Measurements from ENCODE around the gene PHLDA3. TPM values are rescaled to one million over a fixed set of nuclear protein-coding genes. Genes with fewer than 3 reads are reported as not detected.
A peak's percentile ranks its signal among the peaks of the same experiment; 100 is the strongest.

PHLDA3 gene
- total RNA-seq, 4 donors from 2014 or later = 60.9 to 87.9 (median 75.1) TPM

DNA sequence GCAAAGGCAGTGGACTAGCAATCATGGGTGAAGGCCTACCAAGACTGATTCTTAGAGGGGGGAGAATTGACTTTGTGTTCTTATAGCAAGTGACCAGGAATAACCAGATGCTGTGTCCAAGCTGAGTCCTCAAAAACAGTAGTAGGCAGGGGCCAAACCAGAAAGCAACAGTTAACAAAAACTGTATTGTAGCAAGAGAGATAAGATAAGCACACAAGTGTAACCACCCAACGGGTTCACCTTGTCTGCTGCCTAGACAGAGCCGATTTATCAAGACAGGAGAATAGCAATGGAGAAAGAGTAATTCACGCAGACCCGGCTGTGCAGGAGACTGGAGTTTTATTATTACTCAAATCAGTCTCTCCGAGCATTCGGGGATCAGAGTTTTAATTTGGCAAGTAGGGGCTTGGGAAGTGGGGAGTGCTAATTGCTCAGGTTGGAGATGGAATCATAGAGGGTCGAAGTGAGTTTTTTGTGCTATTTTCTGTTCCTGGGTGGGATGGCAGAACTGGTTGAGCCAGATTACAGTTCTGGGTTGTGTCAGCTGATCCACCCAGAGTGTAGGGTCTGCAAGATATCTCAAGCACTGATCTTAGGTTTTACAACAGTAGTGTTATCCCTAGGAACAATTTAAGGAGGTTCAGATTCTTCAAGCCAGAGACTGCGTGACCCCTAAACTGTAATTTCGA is 46.2 kb upstream of the PHLDA3 start:
- Histone ChIP-seq H3K27ac (no peak overlapping the region), H3K27me3 (no peaks in the 10 kb centered on the region), H3K9me3 (no peaks in the 10 kb centered on the region), H3K4me1 (peaks cover 12 to 46% (median 14%) of the 10 kb centered on the region in 3 donors), H3K4me3 (no peak overlapping the region), H3K36me3 (no peaks in the 10 kb centered on the region)
- DNase-seq = no peak
- WGBS, 2 donors = 80 to 85% methylated on average over 9 of the region's 9 CpGs
- TF ChIP-seq CTCF (IDR thresholded peaks at IDR 0.05) (no peak), POLR2A (IDR thresholded peaks at IDR 0.05) (no peak)
- intact Hi-C loops (cut with DNase I) = loop anchor here (10.0 kb wide), 1 partner anchor 70 kb away; no protein-coding TSS in a partner anchor

DNA sequence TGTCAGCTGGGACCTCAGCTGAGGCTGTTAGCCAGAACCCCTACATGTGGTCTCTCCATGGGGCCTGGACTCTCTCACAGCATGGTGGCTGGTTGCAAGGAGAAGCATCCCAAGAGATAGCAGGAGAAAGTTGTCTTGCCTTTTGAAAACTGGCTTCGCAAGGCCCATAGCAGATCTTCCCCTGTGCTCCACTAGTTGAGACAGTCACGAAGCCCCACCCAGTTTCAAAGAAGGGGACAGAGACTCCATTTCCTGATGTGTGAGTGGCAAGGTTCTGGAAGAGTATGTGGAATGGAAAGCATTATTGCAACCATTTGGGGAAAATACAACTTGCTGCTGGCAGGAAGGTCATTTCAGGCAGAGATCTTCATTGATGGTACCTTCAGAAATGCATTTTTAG is 45.5 kb upstream of the PHLDA3 start:
- H3K4me3 ChIP-seq = no peak overlapping the region
- no peaks in the 10 kb centered on the region for H3K36me3 ChIP-seq
- no peaks in the 10 kb centered on the region for H3K9me3 ChIP-seq
- DNase-seq = no peak
- 77 to 82% methylated on average over 2 of the region's 2 CpGs for WGBS, 2 donors
- no peak for TF ChIP-seq CTCF (IDR thresholded peaks at IDR 0.05)
- TF ChIP-seq POLR2A (IDR thresholded peaks at IDR 0.05) = no peak
- no peaks in the 10 kb centered on the region for H3K27me3 ChIP-seq
- no peak overlapping the region for H3K27ac ChIP-seq
- peaks cover 12 to 46% (median 14%) of the 10 kb centered on the region in 3 donors for H3K4me1 ChIP-seq
- intact Hi-C loops (cut with DNase I) = loop anchor here (10.0 kb wide), 1 partner anchor 70 kb away; no protein-coding TSS in a partner anchor

DNA sequence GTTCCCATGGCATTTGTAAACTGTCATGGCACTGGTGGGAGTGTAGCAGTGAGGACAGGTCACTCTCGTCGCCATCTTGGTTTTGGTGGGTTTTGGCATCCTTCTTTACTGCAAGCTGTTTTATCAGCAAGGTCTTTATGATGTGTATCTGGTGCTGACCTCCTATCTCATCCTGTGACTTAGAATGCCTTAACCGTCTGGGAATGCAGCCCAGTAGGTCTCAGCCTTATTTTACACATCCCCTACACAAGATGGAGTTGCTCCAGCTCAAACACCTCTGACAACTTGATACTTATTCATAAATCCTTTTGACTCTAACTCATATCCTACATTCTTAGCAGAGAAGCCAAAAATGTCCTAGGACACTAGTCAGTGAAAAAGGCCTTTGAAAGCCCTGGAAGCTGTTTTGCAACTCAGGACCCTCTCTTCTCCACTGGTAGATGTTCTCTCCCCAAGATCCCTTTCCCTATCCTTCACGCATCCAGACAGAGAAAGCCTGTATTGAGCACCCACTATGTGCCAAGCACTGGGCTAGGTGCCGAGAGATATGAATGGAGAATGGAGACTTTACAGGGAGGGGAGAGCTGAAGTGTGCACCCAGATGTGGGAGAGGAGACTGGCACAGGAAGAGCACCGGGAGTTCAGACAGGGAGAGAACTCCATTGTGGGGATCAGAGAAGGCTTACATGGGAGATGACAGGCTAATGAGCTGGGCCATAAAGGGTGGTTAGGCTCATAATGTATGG is 44.7 kb upstream of the PHLDA3 start:
- no peak overlapping the region for H3K4me3 ChIP-seq
- H3K4me1 ChIP-seq = peaks cover 12 to 46% (median 14%) of the 10 kb centered on the region in 3 donors
- H3K9me3 ChIP-seq = no peaks in the 10 kb centered on the region
- H3K27ac ChIP-seq = peak overlapping the region in 2 of 4 donors; percentile 72 to 73
- WGBS, 2 donors = 94 to 97% methylated on average over 5 to 6 of the region's 6 CpGs
- no peaks in the 10 kb centered on the region for H3K36me3 ChIP-seq
- H3K27me3 ChIP-seq = no peaks in the 10 kb centered on the region
- DNase-seq = no peak
- TF ChIP-seq POLR2A (IDR thresholded peaks at IDR 0.05) (no peak), CTCF (IDR thresholded peaks at IDR 0.05) (no peak)
- intact Hi-C loops (cut with DNase I) = loop anchor here (2.0 to 10.0 kb wide), 2 partner anchors 31 to 69 kb away; no protein-coding TSS in a partner anchor

DNA sequence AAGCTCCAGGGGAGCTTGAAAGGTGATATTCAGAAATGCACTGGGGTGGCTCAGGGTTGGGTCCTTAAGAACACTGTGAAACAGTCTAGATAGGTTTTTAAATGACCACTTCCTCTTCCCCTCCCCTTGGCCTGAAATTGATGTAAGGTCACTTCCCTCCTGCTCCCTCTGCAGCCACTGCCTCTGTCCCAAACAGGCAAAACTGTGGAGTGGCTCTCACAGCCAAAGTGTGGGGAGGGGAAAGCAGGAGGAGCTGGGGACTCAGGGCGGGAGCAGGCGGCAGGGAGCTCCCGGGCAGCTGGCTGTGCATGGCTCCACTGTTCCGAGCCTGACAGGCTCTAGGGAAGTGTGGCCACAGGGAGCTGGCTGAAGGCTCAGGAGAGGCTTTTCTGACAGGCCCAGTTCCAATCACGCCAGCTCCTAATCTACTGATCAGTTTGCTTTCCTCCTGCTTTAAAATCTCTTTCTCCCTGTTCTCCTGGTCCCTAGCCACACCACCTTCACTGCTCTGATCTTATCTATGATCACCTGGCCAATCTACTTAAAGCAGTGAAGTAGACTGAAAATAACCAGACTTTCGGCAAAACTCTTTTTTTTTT is 43.1 kb upstream of the PHLDA3 start:
- WGBS, 2 donors = 66 to 75% methylated on average over 2 to 5 of the region's 6 CpGs
- intact Hi-C loops (cut with DNase I) = loop anchor here (2.0 to 10.0 kb wide), 2 partner anchors 29 to 67 kb away; no protein-coding TSS in a partner anchor

More for the DNA sequence above, 43.1 kb upstream of the PHLDA3 start:
- Histone ChIP-seq H3K9me3 (no peaks in the 10 kb centered on the region), H3K4me1 (peaks cover 16 to 45% (median 23%) of the 10 kb centered on the region in 3 donors), H3K27ac (peak overlapping the region; percentile 54 to 87 (median 72)), H3K36me3 (no peaks in the 10 kb centered on the region), H3K27me3 (no peaks in the 10 kb centered on the region), H3K4me3 (no peak overlapping the region)
- no peak for DNase-seq
- TF ChIP-seq CTCF (IDR thresholded peaks at IDR 0.05) (no peak), POLR2A (IDR thresholded peaks at IDR 0.05) (no peak)
